ENCODE measurements around the gene MYL2. TPM values are rescaled to one million over a fixed set of nuclear protein-coding genes. Genes with fewer than 3 reads are reported as not detected.

Gene MYL2
- polyA plus RNA-seq, 1 donor from 2014 or later = not detected

DNA sequence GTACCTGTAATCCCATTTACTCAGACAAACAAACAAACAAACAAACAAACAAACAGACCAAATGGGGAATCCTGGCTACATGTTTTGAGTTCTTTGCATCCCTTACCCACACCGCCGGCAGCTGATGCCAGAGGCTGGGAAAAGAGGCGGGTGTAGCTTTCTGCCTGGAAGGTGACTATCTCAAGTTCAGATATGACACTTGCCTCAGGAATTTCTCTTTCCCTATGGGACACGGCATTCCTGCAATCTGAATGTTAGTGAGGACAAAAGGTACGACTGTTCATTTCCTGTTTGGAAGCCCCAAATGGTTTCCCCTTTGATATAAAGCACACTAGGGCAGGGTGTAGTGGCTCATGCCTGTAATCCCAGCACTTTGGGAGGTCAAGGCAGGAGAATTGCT, 2.9 kb downstream of the MYL2 start:
- Histone ChIP-seq H3K9ac (ENCODE audit: low read length) (no peak overlapping the region), H3K36me3 (ENCODE audit: insufficient read depth, low read length) (no peaks in the 10 kb centered on the region), H3K9me2 (ENCODE audit: insufficient read depth, low read length) (no peaks in the 10 kb centered on the region), H3K4me3 (ENCODE audit: low read length) (no peak overlapping the region), H3F3A (ENCODE audit: insufficient read depth, low read length, poor library complexity, severe bottlenecking) (no peaks in the 10 kb centered on the region), H3K9me3 (ENCODE audit: low read length) (no peaks in the 10 kb centered on the region), H2AFZ (ENCODE audit: low read depth, low read length) (no peak overlapping the region), H4K20me1 (ENCODE audit: insufficient read depth) (no peaks in the 10 kb centered on the region), H3K79me2 (replicated peaks; ENCODE audit: insufficient read depth, low read length) (no peaks in the 10 kb centered on the region), H3K4me2 (ENCODE audit: low read length) (no peak overlapping the region), H3K27me3 (ENCODE audit: insufficient read depth, low read depth, low read length) (no peaks in the 10 kb centered on the region), H3K27ac (ENCODE audit: low read length) (no peak overlapping the region)
- TF ChIP-seq, protein P1, sequence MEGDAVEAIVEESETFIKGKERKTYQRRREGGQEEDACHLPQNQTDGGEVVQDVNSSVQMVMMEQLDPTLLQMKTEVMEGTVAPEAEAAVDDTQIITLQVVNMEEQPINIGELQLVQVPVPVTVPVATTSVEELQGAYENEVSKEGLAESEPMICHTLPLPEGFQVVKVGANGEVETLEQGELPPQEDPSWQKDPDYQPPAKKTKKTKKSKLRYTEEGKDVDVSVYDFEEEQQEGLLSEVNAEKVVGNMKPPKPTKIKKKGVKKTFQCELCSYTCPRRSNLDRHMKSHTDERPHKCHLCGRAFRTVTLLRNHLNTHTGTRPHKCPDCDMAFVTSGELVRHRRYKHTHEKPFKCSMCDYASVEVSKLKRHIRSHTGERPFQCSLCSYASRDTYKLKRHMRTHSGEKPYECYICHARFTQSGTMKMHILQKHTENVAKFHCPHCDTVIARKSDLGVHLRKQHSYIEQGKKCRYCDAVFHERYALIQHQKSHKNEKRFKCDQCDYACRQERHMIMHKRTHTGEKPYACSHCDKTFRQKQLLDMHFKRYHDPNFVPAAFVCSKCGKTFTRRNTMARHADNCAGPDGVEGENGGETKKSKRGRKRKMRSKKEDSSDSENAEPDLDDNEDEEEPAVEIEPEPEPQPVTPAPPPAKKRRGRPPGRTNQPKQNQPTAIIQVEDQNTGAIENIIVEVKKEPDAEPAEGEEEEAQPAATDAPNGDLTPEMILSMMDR (IDR thresholded peaks at IDR 0.05; ENCODE audit: poor library complexity, severe bottlenecking) = no peak
- TF ChIP-seq, protein P2, sequence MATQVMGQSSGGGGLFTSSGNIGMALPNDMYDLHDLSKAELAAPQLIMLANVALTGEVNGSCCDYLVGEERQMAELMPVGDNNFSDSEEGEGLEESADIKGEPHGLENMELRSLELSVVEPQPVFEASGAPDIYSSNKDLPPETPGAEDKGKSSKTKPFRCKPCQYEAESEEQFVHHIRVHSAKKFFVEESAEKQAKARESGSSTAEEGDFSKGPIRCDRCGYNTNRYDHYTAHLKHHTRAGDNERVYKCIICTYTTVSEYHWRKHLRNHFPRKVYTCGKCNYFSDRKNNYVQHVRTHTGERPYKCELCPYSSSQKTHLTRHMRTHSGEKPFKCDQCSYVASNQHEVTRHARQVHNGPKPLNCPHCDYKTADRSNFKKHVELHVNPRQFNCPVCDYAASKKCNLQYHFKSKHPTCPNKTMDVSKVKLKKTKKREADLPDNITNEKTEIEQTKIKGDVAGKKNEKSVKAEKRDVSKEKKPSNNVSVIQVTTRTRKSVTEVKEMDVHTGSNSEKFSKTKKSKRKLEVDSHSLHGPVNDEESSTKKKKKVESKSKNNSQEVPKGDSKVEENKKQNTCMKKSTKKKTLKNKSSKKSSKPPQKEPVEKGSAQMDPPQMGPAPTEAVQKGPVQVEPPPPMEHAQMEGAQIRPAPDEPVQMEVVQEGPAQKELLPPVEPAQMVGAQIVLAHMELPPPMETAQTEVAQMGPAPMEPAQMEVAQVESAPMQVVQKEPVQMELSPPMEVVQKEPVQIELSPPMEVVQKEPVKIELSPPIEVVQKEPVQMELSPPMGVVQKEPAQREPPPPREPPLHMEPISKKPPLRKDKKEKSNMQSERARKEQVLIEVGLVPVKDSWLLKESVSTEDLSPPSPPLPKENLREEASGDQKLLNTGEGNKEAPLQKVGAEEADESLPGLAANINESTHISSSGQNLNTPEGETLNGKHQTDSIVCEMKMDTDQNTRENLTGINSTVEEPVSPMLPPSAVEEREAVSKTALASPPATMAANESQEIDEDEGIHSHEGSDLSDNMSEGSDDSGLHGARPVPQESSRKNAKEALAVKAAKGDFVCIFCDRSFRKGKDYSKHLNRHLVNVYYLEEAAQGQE (IDR thresholded peaks at IDR 0.05; ENCODE audit: borderline replicate concordance) = no peak
- TF ChIP-seq TAF1 (IDR thresholded peaks at IDR 0.05; ENCODE audit: low read depth) = no peak
- TF ChIP-seq EP300 (conservative IDR thresholded peaks at IDR 0.05; ENCODE audit: poor library complexity, severe bottlenecking) = no peak
- TF ChIP-seq RAD21 (conservative IDR thresholded peaks at IDR 0.05) = no peak
- no peak for TF ChIP-seq EZH2 (IDR thresholded peaks at IDR 0.05; ENCODE audit: borderline replicate concordance, insufficient read depth, low read length, poor library complexity, severe bottlenecking)
- no peak for TF ChIP-seq MXI1 (conservative IDR thresholded peaks at IDR 0.05; ENCODE audit: poor library complexity, severe bottlenecking)
- TF ChIP-seq SMC3 (conservative IDR thresholded peaks at IDR 0.05; ENCODE audit: poor library complexity) = no peak
- TF ChIP-seq POLR2AphosphoS5 (IDR thresholded peaks at IDR 0.05) = no peak

DNA sequence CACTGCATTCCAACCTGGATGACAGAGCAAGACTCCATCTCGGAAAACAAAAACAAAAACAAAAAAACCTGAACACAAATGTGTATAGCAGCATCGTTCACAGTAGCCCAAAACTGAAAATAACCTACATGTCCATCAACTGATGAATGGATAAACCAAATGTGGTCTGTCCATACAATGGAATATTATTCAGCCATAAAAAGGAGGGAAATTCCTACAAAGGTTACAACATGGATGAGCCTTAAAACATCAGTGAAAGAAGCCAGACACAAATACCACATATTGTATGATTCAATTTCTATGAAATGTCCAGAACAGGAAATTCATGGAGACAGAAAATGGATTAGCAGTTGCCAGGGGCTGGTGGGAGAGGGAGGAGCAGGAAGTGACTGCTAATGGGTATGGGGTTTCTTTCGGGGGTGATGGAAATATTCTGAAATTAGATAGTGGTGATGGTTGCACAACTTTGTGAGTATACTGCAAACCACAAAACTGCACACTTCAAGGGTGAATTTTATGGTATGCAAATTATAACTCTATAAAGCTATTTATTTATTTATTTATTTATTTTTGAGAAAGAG, 4.0 kb downstream of the MYL2 start:
- Histone ChIP-seq H2AFZ (ENCODE audit: low read depth, low read length) (no peak overlapping the region), H3K27ac (ENCODE audit: low read length) (no peak overlapping the region), H3K27me3 (ENCODE audit: insufficient read depth, low read depth, low read length) (no peaks in the 10 kb centered on the region), H3K79me2 (replicated peaks; ENCODE audit: insufficient read depth, low read length) (no peaks in the 10 kb centered on the region), H3K9me2 (ENCODE audit: insufficient read depth, low read length) (no peaks in the 10 kb centered on the region), H3K9me3 (ENCODE audit: low read length) (no peaks in the 10 kb centered on the region), H3F3A (ENCODE audit: insufficient read depth, low read length, poor library complexity, severe bottlenecking) (no peaks in the 10 kb centered on the region), H3K4me3 (ENCODE audit: low read length) (no peak overlapping the region), H3K9ac (ENCODE audit: low read length) (no peak overlapping the region), H3K4me2 (ENCODE audit: low read length) (no peak overlapping the region), H3K36me3 (ENCODE audit: insufficient read depth, low read length) (no peaks in the 10 kb centered on the region), H4K20me1 (ENCODE audit: insufficient read depth) (no peaks in the 10 kb centered on the region)
- TF ChIP-seq EP300 (conservative IDR thresholded peaks at IDR 0.05; ENCODE audit: poor library complexity, severe bottlenecking) = no peak
- no peak for TF ChIP-seq POLR2AphosphoS5 (IDR thresholded peaks at IDR 0.05)
- TF ChIP-seq MXI1 (conservative IDR thresholded peaks at IDR 0.05; ENCODE audit: poor library complexity, severe bottlenecking) = no peak
- no peak for TF ChIP-seq TAF1 (IDR thresholded peaks at IDR 0.05; ENCODE audit: low read depth)
- TF ChIP-seq RAD21 (conservative IDR thresholded peaks at IDR 0.05) = no peak
- TF ChIP-seq SMC3 (conservative IDR thresholded peaks at IDR 0.05; ENCODE audit: poor library complexity) = no peak
- TF ChIP-seq, protein P1 (IDR thresholded peaks at IDR 0.05; ENCODE audit: poor library complexity, severe bottlenecking) = no peak

Measured in neural cell (in vitro differentiated cells).